Measurements from ENCODE around the gene RUSC1.

DNA sequence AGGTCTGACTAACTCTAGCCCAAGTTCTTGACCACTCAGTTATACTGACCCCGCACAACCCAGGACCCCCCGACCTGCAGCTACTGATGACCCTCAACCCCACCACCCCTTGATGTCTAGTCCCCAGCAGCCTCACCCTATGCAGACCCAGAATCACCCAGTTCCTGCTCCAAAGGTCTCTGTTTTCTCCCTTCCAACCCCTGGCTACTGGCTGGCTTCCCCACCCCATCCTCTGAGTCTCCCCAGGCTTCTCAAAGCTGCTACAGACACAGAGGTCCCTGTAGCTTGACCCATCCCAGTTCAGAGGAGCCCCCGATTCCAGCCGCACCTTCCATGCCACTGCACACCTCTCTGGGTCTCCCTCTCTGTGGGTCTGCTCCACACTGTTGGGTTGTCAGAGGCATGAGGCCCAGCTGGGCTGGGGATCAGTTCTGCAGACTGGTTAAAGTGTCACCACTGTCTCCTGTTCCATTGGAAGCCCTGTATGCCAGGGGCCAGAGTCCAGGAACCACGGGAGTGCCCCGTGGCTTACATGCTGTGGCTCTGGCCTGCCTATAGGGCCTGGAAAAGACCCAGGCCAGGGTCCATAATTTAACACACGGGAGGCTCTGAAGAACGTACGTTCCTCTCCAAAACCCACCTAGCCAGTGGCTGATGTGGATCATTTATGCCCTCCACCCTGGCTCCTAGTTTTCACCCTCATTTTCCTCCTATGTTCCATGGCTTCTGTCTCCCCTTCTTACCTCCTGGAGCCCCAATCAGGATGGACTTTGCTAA lies 20.0 kb upstream of the RUSC1 start:
- TF ChIP-seq, protein P1, sequence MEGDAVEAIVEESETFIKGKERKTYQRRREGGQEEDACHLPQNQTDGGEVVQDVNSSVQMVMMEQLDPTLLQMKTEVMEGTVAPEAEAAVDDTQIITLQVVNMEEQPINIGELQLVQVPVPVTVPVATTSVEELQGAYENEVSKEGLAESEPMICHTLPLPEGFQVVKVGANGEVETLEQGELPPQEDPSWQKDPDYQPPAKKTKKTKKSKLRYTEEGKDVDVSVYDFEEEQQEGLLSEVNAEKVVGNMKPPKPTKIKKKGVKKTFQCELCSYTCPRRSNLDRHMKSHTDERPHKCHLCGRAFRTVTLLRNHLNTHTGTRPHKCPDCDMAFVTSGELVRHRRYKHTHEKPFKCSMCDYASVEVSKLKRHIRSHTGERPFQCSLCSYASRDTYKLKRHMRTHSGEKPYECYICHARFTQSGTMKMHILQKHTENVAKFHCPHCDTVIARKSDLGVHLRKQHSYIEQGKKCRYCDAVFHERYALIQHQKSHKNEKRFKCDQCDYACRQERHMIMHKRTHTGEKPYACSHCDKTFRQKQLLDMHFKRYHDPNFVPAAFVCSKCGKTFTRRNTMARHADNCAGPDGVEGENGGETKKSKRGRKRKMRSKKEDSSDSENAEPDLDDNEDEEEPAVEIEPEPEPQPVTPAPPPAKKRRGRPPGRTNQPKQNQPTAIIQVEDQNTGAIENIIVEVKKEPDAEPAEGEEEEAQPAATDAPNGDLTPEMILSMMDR (IDR thresholded peaks at IDR 0.05) = no peak
- TF ChIP-seq POLR2A (IDR thresholded peaks at IDR 0.05) (no peak), POLR2AphosphoS5 (IDR thresholded peaks at IDR 0.05) (no peak)
